Mucosa of stomach (tissue), 1 donor: ENCODE results near the gene IGFBPL1.

Experiments used
- H3K27me3 ChIP-seq: one replicate; pipeline ENCODE4 v1.7.0; 2013; ENCODE audit warnings: mild to moderate bottlenecking, low read length; ENCODE audit not compliant: control insufficient read depth, insufficient read depth
- H3K36me3 ChIP-seq: one replicate; pipeline ENCODE4 v1.7.0; 2013; ENCODE audit warnings: low read length; ENCODE audit not compliant: control insufficient read depth, insufficient read depth
- H3K4me1 ChIP-seq: one replicate; pipeline ENCODE4 v1.7.0; 2013; ENCODE audit warnings: mild to moderate bottlenecking, low read length; ENCODE audit not compliant: control insufficient read depth, insufficient read depth
- H3K4me3 ChIP-seq: one replicate; pipeline ENCODE4 v1.7.0; 2013; ENCODE audit warnings: low read length
- H3K9ac ChIP-seq: one replicate; pipeline ENCODE4 v1.7.0; 2013; ENCODE audit warnings: mild to moderate bottlenecking, low read length, moderate library complexity
- H3K9me3 ChIP-seq: one replicate; pipeline ENCODE4 v1.7.0; 2013; ENCODE audit warnings: mild to moderate bottlenecking, low read length, moderate library complexity; ENCODE audit not compliant: control insufficient read depth
- donor health status: Pancreatic carcinoma.

Gene IGFBPL1

GRCh38 chr9:38424918-38425317, 664 bp upstream of the IGFBPL1 start:
- Histone ChIP-seq H3K36me3 (no peaks in the 10 kb centered on the region), H3K27me3 (peaks cover 31% of the 10 kb centered on the region), H3K9me3 (no peaks in the 10 kb centered on the region), H3K4me3 (no peak overlapping the region), H3K9ac (no peak overlapping the region), H3K4me1 (no peaks in the 10 kb centered on the region)

GRCh38 chr9:38423273-38423972, 831 bp downstream of the IGFBPL1 start:
- peaks cover 31% of the 10 kb centered on the region for H3K27me3 ChIP-seq
- no peaks in the 10 kb centered on the region for H3K9me3 ChIP-seq
- H3K36me3 ChIP-seq = no peaks in the 10 kb centered on the region
- H3K4me1 ChIP-seq = no peaks in the 10 kb centered on the region
- no peak overlapping the region for H3K9ac ChIP-seq
- H3K4me3 ChIP-seq = no peak overlapping the region

GRCh38 chr9:38422555-38423260, 1.5 kb downstream of the IGFBPL1 start:
- Histone ChIP-seq H3K9me3 (no peaks in the 10 kb centered on the region), H3K27me3 (peaks cover 27% of the 10 kb centered on the region), H3K4me3 (no peak overlapping the region), H3K36me3 (no peaks in the 10 kb centered on the region), H3K9ac (no peak overlapping the region), H3K4me1 (no peaks in the 10 kb centered on the region)

GRCh38 chr9:38421498-38422211, 2.6 kb downstream of the IGFBPL1 start:
- Histone ChIP-seq H3K4me1 (no peaks in the 10 kb centered on the region), H3K9me3 (no peaks in the 10 kb centered on the region), H3K9ac (no peak overlapping the region), H3K36me3 (no peaks in the 10 kb centered on the region), H3K4me3 (no peak overlapping the region), H3K27me3 (peaks cover 27% of the 10 kb centered on the region)

GRCh38 chr9:38419181-38419580, 5.1 kb downstream of the IGFBPL1 start:
- no peaks in the 10 kb centered on the region for H3K36me3 ChIP-seq
- no peaks in the 10 kb centered on the region for H3K9me3 ChIP-seq
- H3K4me1 ChIP-seq = no peaks in the 10 kb centered on the region
- H3K4me3 ChIP-seq = no peak overlapping the region
- H3K9ac ChIP-seq = no peak overlapping the region
- peaks cover 15% of the 10 kb centered on the region for H3K27me3 ChIP-seq

GRCh38 chr9:38418366-38418765, 5.9 kb downstream of the IGFBPL1 start:
- Histone ChIP-seq H3K9ac (no peak overlapping the region), H3K4me3 (no peak overlapping the region), H3K27me3 (peaks cover 9% of the 10 kb centered on the region), H3K36me3 (no peaks in the 10 kb centered on the region), H3K4me1 (no peaks in the 10 kb centered on the region), H3K9me3 (no peaks in the 10 kb centered on the region)

- no peaks in the 10 kb centered on the region for H3K9me3 ChIP-seq
- H3K9ac ChIP-seq = no peak overlapping the region
- no peak overlapping the region for H3K4me3 ChIP-seq
- H3K4me1 ChIP-seq = no peaks in the 10 kb centered on the region
- H3K27me3 ChIP-seq = peaks cover under 1% of the 10 kb centered on the region
- H3K36me3 ChIP-seq = no peaks in the 10 kb centered on the region
Observed at GRCh38 chr9:38417003-38417945, 7.0 kb downstream of the IGFBPL1 start.

- Histone ChIP-seq H3K4me3 (no peak overlapping the region), H3K36me3 (no peaks in the 10 kb centered on the region), H3K4me1 (no peaks in the 10 kb centered on the region), H3K9me3 (no peaks in the 10 kb centered on the region), H3K27me3 (no peaks in the 10 kb centered on the region), H3K9ac (no peak overlapping the region)
Observed at GRCh38 chr9:38416461-38416860, 7.8 kb downstream of the IGFBPL1 start.

- H3K36me3 ChIP-seq = no peaks in the 10 kb centered on the region
- H3K4me1 ChIP-seq = no peaks in the 10 kb centered on the region
- no peaks in the 10 kb centered on the region for H3K27me3 ChIP-seq
- no peak overlapping the region for H3K4me3 ChIP-seq
- no peaks in the 10 kb centered on the region for H3K9me3 ChIP-seq
- H3K9ac ChIP-seq = no peak overlapping the region
Observed at GRCh38 chr9:38415856-38416255, 8.4 kb downstream of the IGFBPL1 start.

GRCh38 chr9:38414040-38414723, 10.1 kb downstream of the IGFBPL1 start:
- Histone ChIP-seq H3K4me1 (no peaks in the 10 kb centered on the region), H3K9me3 (no peaks in the 10 kb centered on the region), H3K36me3 (no peaks in the 10 kb centered on the region), H3K9ac (no peak overlapping the region), H3K27me3 (no peaks in the 10 kb centered on the region), H3K4me3 (no peak overlapping the region)

- H3K27me3 ChIP-seq = no peaks in the 10 kb centered on the region
Observed at GRCh38 chr9:38413283-38413682, 11.0 kb downstream of the IGFBPL1 start.

More at GRCh38 chr9:38413283-38413682, 11.0 kb downstream of the IGFBPL1 start:
- Histone ChIP-seq H3K9ac (no peak overlapping the region), H3K4me3 (no peak overlapping the region), H3K36me3 (no peaks in the 10 kb centered on the region), H3K9me3 (no peaks in the 10 kb centered on the region), H3K4me1 (no peaks in the 10 kb centered on the region)
